H7 (cell line): ENCODE results near the gene ISLR. TPM values are rescaled to one million over a fixed set of nuclear protein-coding genes. Genes with fewer than 3 reads are reported as not detected.

Experiments
- DNase-seq: peaks from one replicate; pipeline ENCODE4 v3.0.0; 2012
- H3K27me3 ChIP-seq: 2 replicates; pipeline ENCODE4 v1.6.0; 2011; ENCODE audit warnings: mild to moderate bottlenecking, low read length; ENCODE audit not compliant: control insufficient read depth, insufficient read depth
- H3K36me3 ChIP-seq: replicated peaks from 2 replicates; pipeline ENCODE4 v1.5.1; 2011; ENCODE audit warnings: low read length; ENCODE audit not compliant: control insufficient read depth, insufficient read depth
- H3K4me3 ChIP-seq: 2 replicates; pipeline ENCODE4 v1.5.1; 2011; ENCODE audit warnings: low read depth, mild to moderate bottlenecking, control low read depth, low read length, moderate library complexity; ENCODE audit not compliant: insufficient read depth
- total RNA-seq: library from RNA; depleted of rRNA; stranded (reverse); fragments of >200 nt; shearing (Covaris generic); gene quantifications from 2 replicates; pipeline ENCODE4 v1.2.3, GENCODE V29; 2014; rRNA removed

ISLR gene
- total RNA-seq, 1 experiment from 2014 or later, result 20.5 TPM

DNA sequence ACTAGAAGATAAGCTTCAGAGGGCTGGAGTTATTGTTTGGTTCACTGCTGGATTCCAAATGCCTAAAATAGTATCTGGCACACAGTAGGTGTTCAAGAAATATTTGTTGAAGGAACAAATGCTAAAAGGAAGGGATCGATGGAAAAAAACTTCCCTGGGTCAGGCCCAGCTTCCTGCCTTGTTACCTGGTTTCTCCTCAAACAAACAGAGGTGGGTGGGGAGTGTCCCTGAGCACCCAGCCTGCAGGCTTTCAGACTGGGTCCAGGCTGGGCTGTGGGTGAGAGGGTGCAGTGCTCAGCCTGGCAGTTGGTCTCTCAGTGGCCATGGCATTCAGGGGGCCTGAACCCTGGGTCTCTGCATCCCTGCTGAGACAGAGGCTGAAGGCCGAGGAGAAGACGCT lies 43.4 kb downstream of the ISLR start:
- no peak for DNase-seq
- no peak overlapping the region for H3K4me3 ChIP-seq
- H3K27me3 ChIP-seq, result peaks cover 37% of the 10 kb centered on the region

DNA sequence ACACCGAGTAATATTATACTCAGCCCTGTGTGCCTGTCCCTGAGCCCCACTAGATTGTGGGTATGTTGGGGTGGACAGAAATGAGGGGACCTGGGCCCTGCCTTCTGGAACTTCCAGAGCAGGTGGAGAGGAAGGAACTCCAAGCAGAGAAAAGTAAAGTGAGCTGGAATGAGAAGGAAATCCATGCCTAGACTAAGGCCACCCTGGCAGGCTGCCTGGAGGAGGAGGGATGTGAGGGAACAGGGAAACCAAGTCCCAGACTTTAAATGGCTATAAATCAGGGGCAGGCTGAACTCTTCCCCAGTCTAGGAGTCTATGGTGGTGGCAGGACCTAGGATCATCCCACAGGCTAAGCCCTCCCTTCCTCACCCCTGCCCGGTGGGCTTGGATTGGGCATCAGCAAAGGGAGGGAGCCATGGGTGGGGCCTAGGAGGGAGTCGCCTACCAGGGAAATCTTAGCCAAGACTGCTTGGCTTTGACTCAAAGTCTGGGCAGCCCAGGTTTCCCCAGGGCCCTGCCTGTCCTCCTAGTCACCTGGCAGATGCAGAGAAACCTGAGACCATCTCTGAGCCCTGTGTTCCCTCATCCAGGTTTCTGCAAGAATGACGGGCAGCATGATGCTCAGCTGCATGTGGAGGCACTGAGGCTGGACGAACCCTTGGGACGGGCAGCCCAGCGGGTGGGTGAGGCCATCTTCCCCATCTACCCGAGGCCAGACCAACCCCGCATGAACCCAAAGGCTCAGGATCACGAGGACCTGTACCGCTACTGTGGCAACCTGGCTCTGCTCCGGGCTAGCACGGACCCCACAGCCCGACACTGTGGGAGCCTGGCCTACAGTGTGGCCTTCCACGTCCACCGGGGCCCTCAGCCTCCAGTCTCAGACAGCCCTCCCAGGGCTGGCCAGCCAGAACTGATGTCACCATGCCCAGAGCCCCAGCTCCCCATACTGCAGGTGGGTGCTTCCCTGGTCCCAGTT lies 44.7 kb downstream of the ISLR start:
- Histone ChIP-seq H3K27me3 (peaks cover 50% of the 10 kb centered on the region), H3K36me3 (no peaks in the 10 kb centered on the region), H3K4me3 (no peak overlapping the region)
- no peak for DNase-seq

More for the DNA sequence above, 43.4 kb downstream of the ISLR start:
- H3K36me3 ChIP-seq, result no peaks in the 10 kb centered on the region

DNA sequence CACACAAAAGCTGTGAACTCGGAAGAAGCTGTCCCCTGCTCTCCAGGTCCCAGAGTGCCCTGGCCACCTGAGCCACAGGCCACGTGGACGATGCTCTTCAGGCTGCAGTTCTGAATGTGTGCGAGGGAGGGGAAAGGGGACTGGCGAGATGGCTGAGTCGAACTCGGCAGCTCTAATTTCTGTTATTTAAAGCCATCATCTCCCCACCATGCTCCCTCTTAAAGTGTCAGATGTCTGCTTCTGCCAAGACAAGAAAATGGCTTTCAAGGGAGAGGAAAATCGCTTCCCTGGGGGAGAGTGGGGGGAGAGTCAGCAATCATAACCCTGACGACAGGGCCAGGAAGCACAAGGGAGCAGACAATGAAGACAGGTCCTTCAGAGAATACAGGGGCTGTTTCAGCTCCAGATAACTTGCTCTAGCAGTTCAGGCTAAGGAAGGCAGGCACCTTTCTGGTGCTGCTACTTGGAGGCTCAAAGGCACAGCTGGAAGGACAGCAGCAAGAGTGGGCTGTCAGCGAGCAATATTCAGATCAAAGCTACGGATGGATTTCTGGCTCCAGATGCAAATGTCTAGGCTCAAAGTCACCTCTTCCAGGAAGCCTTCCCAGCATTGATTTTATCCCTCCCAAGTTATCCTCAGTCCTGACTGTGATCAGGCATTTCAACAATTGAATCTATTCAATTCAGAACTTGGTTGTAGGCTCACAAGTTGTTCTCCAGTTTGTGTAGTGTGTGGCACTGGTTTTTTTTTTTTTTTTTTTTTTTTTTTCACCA lies 47.2 kb downstream of the ISLR start:
- DNase-seq, result no peak
- Histone ChIP-seq H3K4me3 (no peak overlapping the region), H3K27me3 (peaks cover 72% of the 10 kb centered on the region), H3K36me3 (no peaks in the 10 kb centered on the region)

DNA sequence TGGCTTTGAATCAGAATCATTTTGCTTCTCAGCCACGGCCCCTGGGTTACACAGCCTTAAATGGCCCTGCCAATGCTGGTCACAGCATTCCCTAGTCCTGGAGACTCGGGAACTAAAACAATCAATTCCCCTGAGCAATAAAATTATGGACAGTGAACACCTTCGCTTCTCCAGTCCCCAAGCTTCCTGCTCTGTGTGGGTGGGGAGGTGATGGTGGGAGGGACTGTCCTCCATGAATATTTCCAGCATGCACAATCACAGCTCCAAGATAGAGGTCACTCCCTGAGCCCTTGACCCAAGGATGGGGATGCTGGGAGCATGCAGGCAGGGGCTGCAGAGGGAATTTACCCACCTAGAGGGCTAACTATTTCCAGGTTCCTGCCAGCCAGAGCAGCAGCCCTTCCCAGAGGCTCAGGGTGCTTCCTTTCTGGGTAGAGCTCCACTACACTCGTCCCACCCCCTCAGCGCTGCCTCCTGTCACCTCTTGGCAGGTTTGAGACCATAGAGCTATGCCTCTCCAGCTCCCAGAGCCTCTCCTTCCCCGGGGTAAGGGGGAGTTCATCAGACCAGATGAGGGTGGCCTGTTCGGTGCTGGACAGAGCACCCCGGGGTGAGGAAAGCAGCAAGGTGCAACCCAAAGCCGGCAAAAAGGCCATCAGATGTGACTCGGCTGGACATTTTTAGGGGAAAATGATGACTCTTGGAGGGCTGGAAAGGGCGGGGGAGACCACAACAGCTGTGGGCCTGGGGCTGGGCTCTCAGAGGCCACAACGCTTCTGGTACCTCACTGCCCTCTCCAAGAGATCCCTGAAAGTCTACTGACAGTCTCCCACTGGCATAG lies 48.1 kb downstream of the ISLR start:
- peak; percentile 58 for DNase-seq
- H3K4me3 ChIP-seq, result no peak overlapping the region
- peaks cover 73% of the 10 kb centered on the region for H3K27me3 ChIP-seq
- H3K36me3 ChIP-seq, result no peaks in the 10 kb centered on the region

DNA sequence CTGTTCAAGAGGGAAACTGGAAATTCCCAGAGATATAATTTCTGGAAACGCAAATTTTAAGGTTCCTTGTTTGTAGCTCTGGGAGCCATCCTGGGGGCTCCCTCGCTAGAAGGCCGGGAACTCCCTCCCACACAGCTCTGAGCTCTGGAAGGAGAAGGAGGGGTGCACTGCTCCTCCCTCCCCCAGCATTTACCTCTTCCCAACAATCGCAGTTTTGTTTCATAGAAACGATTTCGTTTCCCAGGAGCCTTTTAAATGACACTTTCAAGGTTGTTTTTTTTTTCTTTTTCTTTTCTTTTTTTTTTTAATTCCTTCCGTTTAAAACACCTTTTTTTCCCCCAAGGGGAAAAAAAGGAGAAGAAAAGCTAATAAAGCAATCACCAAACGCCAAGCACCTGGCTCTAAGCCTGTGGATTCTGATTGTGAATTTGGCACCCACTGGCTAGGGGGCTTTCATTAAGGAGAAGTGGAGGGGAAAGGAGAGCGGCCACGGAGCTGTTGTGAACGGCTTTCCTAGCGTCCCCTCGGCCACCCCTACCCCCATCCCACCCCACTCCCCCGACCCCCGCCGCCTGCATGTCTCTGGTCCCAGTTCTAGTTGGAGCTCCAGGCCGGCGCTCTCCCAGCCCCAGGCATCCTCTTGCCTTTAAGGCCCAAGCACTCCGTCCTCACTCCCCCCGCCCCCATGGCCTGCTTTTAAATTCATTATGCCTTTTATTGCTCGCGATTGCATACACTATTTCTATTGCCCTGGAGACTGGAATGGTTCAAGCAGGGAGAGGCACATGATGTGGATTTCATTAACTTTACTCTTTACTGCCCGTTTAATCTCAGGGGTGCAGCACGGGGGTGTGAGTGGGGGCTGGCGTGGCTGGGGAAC lies 49.0 kb downstream of the ISLR start:
- Histone ChIP-seq H3K4me3 (no peak overlapping the region), H3K36me3 (no peaks in the 10 kb centered on the region), H3K27me3 (peaks cover 77% of the 10 kb centered on the region)
- peak; percentile 74 for DNase-seq

DNA sequence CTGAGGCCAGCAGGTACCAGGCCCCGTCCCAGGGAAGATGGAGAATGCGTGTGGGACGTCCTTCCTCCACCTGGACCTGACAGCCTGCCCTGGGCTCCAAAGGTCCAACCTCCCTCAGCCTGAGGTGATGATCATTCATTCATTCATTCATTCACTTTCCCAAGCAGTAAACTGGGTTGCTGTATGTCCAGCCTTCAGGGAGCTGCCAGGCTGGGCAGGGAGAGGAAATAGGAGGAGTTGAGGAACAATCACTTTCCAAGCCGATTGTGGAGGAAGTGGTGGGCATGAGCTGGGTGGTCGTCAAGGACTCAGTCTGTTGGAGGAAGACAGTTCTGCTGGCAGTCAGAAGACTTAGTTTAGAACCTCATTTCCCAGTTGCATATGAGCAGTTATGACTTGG lies 52.4 kb downstream of the ISLR start:
- H3K4me3 ChIP-seq, result no peak overlapping the region
- peaks cover 60% of the 10 kb centered on the region for H3K27me3 ChIP-seq
- no peak for DNase-seq
- no peaks in the 10 kb centered on the region for H3K36me3 ChIP-seq

Other genes with a start within 250 kb of the ISLR start
- 11.8 and 18.4 TPM in 2 replicates for gene LOXL1, start 247.2 kb upstream of the ISLR start, total RNA-seq
- gene STOML1, start 181.4 kb upstream of the ISLR start, total RNA-seq, result 10.5 and 13.6 TPM in 2 replicates
- gene PML, start 179.0 kb upstream of the ISLR start, total RNA-seq, result 23.2 and 24.9 TPM in 2 replicates
- 2.2 and 4.7 TPM in 2 replicates for gene GOLGA6A, start 91.2 kb upstream of the ISLR start, total RNA-seq
- gene ISLR2, start 43.1 kb upstream of the ISLR start, total RNA-seq, result 5.7 and 6.3 TPM in 2 replicates
- gene STRA6, start 29.1 kb downstream of the ISLR start, total RNA-seq, result 10.3 and 10.8 TPM in 2 replicates
- gene CCDC33, start 62.6 kb downstream of the ISLR start, total RNA-seq, result 4.8 and 5.0 TPM in 2 replicates
- 5.2 and 5.6 TPM in 2 replicates for gene CYP11A1, start 193.9 kb downstream of the ISLR start, total RNA-seq